ACHN (cell line): Measurements from ENCODE around the gene BMPR1B.
A peak's percentile ranks its signal among the peaks of the same experiment; 100 is the strongest.

ENCODE experiments used
- DNase-seq: peaks from one replicate; pipeline ENCODE4 v3.0.0-alpha.2; 2015
- in situ Hi-C: cut with HindIII; loops from 2 replicates; pipeline ENCODE4 v1.10.0; 2017; ENCODE audit warnings: low sequenced_read_pairs, low pct_ligation_motif_present, low pct_unique_long_range_greater_than_20kb

The BMPR1B gene

GRCh38 chr4:95178938-95179337 lies 421.2 kb downstream of the BMPR1B start:
- in situ Hi-C loops = no loop called here
- DNase-seq = no peak

DNA sequence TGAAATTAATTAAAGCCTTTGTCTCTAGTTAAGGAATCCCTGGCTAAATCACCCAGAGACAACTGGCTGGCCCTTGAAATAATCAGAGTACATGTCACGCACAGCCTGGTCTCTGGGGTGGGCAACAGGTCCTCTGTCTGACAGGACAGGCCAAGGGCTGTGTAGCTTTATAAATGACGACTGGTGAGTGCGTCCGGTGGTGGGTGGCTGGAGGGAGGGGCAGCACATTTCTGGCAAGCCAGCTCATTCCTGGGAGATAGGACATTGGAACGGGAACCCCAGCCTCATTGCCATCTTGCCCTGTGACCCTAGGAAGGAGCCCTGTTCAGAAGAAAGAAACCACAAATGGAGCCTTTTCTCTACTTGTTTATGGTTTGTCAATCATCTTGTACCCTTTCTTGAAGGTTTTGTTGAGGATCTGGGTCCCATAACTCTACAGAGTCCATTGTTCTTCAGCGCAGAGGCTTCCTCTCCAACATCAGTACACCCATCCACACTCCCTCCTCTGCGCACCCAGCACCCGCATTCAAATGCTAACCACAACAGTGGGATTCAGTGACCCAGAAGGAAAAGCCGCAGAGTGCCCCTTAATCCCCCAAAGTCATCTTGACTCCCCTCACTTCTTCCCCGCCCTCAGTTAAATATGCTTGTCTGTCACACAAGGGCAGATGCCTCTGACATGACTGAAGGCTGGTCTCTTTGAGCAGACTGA lies 422.9 kb downstream of the BMPR1B start:
- DNase-seq = no peak
- in situ Hi-C loops = no loop called here

GRCh38 chr4:95181243-95181995 lies 423.7 kb downstream of the BMPR1B start:
- no peak for DNase-seq
- in situ Hi-C loops = no loop called here

DNA sequence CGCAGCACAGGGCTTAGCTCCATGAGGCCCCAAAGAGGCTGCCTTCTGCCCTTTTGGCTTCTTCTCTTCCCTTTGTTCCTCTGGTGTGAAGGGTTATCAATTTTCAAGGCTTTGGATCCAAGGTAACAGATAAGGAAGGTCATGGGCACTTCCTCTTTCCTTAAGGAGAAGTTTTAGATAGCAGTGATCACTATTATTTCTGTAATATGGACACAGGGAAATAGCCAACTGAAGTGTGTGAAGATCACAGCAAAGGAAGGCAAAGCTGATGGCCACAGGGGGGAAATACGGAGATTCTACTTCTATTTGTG lies 424.2 kb downstream of the BMPR1B start:
- no peak for DNase-seq
- in situ Hi-C loops = no loop called here

GRCh38 chr4:95183656-95184408 lies 426.1 kb downstream of the BMPR1B start:
- DNase-seq = no peak
- in situ Hi-C loops = no loop called here

- in situ Hi-C loops = no loop called here
- DNase-seq = no peak
Measured at GRCh38 chr4:95186666-95187065, 428.9 kb downstream of the BMPR1B start.

DNA sequence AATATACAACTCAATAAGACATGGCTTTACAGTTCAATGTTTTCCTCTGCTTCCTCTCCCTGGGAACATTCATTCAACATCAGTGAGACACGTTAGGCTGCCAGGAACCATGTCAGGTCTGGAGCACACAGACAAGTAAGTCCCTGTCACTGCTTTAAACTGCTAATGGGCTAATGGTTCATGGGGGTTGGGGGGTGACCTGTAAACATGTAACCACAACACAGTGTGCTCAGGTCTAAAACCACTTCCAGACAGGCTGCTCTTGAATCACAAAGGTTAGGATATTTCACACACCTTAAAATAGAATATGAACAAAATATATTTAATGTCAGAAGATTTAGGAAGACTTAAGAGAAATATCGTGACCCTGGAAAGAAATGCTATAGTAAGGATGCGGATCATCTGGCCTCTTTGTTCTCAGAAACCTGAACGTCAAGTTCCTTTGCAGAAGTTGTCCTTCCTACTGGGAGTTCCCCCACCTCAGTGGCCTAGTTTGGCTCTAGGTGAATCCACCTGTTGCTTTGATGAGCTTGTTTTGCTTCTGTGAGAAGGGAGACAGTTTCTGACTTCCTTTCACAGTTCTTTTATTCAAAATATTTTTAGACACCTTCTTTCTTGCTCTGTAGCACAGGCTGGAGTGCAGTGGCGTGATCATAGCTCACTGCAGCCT lies 431.1 kb downstream of the BMPR1B start:
- in situ Hi-C loops = no loop called here
- DNase-seq = no peak

DNA sequence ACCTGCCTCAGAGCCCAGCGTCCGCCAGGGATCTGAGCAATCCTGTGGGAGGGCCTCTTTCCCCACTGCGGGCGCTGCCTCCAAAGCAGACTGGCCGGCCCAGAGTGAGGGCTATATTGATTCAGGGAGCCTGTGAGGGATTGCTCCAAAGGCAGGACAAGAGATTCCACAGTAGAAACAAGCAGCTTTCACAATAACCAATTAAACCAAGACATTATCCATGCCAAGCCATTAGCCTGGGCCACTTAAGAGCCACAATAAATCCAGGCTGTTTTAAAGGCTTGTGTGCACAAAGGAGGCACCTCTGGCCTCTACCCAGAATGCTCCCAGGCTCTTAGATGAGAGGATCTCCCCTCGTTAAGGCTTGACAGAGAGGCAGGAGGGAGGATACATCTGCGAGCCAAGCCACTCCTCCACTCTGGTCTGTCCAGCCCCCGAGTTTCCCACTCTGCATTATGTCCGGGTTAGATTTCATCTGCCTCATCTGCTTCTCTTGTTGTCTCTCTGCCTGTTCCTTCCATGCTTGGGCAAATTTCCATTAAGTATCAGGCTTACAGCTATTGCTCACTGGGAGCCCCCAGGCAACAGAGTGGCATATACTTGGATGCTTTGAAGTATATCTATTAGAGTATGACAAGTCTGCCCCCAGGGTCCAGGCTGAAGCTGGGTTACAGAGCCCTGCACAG lies 433.1 kb downstream of the BMPR1B start:
- no peak for DNase-seq
- in situ Hi-C loops = no loop called here

GRCh38 chr4:95191537-95191936 lies 433.8 kb downstream of the BMPR1B start:
- no peak for DNase-seq
- in situ Hi-C loops = no loop called here

DNA sequence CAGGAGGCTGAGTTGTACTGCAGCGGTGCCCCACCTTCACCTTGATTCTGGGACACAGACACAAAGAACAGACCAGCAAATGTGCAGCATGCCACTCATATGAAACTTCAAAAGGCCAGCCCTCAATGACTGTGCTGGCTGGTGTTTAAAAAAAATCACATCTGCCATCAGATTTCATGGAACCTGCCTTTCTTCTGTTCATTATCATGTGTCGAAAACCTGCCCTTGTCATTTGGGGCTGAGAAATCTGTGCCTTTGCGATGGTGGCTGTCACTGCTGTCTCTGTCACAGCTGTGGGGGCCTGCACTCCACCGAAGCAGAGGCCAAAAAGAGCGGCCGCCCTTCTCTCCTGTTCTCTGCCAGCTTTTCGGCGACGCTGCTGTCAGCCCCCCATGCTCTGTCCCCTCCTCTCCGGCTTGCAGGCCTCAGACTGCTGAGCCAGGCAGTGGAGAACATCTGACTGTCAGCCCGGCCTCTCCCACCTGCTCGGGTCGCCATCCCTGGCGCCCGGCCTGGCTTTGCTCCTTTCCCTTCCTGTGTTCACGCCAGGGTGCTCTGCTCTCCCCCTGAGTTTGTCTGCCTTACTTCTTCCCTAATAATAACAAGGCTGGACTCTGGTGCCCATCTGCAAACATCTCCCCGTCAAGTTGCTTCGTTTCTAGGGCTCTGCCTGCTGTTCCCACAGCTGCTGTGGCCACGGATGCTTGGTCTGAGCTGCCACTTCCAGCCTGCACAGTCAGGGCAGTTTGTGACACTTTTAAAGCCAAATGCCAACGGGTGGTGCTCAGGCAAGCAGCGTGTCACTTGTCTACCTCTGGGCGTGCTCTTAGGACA lies 435.9 kb downstream of the BMPR1B start:
- in situ Hi-C loops = no loop called here

GRCh38 chr4:95197353-95197752 lies 439.6 kb downstream of the BMPR1B start:
- no peak for DNase-seq
- in situ Hi-C loops = no loop called here

More for the DNA sequence above, 435.9 kb downstream of the BMPR1B start:
- no peak for DNase-seq

DNA sequence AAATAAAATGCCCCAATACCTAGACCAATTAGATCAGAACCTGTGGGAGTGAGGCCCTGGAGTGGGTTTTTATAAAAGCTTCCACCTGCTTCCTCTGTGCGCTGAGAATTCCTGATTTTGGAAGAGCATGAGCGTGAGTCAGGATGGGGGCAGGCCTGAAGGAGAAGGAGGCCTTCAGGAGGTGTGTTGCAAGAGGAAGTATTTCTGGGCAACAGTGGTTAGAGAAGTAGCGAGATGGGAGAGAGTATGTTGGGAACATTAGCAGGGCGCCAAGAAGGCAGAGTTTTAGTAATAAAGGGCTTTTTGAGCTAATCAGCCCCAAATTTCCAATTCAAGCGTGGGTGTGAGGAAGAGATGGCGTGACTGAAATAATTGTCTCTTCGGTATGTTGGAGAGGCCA lies 441.2 kb downstream of the BMPR1B start:
- in situ Hi-C loops = no loop called here
- DNase-seq = no peak

GRCh38 chr4:95204267-95204844 lies 446.6 kb downstream of the BMPR1B start:
- DNase-seq = no peak
- in situ Hi-C loops = no loop called here

GRCh38 chr4:95204873-95205272 lies 447.1 kb downstream of the BMPR1B start:
- in situ Hi-C loops = no loop called here
- DNase-seq = peak; percentile 2
